Hindlimb muscle (tissue), 1 donor: ENCODE data around the gene SEMA3F. TPM values are rescaled to one million over a fixed set of nuclear protein-coding genes. Genes with fewer than 3 reads are reported as not detected.

Experiments used
- DNase-seq: peaks from one replicate; pipeline ENCODE4 v3.0.0-alpha.2; 2013
- polyA plus RNA-seq: library from polyadenylated mRNA; unstranded; fragments of 120-200 nt; gene quantifications from one replicate; pipeline ENCODE4 v1.2.1, GENCODE V29; 2013; ENCODE audit not compliant: insufficient read length

The SEMA3F gene
- polyA plus RNA-seq, 1 donor, result 13.0 TPM

DNA sequence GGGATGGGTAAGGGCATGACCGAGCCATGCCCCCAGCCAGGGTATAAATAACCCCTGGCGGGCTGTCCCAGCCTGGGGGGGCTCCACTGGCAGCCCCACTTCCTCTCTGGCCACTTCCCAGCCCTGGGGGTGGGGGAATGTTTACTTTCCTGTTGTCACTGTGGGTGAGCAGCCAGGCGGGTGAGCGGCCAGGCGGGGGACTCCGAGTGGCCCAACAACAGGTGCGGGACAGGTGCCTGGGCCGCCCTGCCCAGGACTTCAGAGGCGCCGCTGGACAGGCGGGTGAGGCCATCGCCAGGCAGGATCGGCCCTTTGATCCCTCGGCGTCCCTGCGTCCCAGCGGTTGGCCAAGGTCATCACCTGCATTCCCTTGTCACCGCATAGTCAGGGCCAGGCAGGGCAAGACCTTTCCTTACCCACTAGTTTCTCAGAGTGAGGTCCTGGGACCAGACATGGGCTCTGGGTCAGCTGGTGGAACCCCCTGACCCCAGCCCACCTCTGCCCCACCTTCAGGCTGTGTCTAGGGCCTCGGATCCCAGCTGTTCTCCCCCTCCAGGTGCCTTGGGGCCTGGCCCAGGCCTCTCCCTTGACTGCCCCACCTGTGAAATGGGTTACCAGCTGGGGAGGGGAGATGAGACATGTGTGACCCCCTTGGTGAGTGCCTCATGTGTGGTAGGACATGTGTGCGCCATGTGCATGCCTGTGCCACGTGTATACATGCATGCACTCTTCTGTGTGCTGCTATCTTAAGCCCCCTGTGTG lies 16.6 kb downstream of the SEMA3F start:
- no peak for DNase-seq

DNA sequence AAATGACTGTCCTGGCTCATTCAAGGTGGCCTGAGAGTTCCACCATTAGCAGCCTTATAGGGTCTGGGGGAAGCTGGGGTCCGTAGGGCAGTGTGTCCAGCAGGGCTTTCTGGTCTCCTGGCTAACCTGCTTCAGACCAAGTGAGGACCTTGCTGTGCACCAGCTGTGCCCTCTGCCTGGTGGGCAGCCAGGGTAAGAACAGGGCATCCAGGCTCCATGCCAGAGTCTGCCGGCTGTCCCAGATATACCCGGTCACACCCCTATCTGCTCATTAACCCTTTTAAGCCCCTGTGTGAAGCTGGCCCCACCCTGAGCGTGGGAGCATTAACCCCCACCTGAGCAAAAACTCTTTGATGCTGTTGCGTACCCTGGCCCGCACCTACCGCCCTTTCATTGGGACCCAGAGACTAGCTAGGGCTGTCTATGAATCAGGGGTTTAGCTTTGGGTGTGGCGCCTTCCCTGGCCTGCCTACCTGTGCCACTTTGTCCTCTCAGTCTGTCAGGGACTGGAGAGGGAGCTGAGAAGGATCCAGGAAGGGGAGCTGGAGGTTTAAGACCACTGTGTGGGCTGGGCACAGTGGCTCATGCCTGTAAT lies 17.6 kb downstream of the SEMA3F start:
- DNase-seq, result no peak

DNA sequence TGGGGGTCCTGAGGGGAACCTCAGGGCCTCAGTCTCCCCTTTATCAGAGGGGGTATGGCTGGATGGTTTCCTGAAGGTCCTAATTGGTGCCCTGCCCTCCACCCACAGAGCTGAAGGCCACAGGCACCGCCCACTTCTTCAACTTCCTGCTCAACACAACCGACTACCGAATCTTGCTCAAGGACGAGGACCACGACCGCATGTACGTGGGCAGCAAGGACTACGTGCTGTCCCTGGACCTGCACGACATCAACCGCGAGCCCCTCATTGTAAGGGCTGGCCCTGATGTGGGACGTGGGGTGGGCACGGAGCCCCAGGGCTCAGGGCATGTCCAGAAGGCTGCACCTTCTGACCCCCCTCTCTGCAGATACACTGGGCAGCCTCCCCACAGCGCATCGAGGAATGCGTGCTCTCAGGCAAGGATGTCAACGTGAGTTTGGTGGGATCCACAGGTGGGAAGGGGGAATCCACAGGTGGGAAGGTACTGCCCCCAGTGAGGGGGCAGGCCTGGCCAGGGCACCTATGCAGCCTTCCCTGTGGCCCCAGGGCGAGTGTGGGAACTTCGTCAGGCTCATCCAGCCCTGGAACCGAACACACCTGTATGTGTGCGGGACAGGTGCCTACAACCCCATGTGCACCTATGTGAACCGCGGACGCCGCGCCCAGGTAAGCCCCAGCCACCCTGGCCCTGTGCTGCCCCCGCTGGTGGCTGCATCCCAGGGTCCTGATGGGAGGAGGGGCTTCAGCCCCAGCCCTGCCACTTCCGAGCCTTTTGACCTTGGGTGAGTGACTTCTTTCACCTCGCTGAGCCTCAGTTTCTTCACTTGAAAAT lies 18.8 kb downstream of the SEMA3F start:
- DNase-seq, result no peak

DNA sequence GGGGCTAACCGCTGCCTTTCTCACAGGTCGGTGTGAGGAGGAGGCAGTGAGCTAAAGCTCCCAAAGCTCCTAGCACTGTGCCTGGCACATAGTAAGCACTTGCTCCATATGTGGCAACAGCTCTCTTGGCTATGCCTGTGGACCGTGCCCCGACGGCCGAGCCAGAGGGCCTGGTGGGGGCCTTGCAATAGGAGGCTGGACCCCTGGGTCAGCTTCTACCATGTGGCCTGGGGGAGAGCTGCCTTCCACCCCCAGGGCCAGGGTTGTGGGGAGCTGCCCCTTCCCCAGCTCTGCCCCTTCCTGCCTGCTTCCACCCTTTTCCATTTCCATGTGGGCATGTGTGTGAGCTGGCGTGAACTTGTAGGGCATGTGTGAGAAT lies 19.4 kb downstream of the SEMA3F start:
- DNase-seq, result no peak

DNA sequence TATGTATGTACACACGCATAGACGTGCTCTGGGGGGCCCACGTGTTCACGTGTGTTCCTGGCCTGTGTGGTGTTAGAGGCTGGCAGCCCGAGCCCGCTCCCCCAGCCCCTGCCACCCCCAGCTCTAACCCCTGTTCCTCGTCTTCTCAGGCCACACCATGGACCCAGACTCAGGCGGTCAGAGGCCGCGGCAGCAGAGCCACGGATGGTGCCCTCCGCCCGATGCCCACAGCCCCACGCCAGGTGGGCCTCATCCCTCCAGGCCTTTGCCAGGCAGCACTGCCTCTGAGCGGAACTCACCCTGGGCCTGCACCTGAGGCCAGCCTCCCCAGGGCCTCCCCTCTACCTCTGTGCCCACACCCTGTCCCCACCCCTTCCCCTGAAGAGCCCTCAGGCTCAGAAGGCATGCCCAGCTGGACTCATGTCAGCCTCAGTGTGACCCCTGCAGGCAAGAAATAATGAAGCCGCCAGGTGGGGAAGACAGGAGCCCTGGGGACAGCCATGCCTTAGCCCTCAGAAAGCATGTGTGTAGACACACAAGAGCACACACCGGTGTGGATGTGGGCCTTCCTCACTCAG lies 19.9 kb downstream of the SEMA3F start:
- DNase-seq, result no peak

DNA sequence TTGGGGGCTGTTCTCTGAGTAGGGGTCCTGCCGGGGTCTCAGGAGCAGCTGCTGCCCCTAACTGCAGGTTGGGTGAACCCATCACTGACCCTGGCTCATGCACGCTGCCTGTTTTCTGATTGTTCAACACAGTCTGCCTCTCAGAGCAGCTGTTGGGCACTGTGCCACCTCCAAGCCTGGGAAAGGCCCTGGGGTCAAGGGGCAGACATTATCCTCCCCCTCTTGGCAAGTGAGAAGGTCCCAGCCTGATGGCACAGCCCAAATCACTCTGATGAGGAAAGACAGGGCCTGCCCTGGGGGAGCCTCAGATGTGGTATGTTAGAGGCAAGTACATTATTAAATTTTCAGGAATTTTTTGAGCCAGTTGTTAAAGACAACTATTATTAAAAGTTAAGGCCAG lies 22.2 kb downstream of the SEMA3F start:
- no peak for DNase-seq

DNA sequence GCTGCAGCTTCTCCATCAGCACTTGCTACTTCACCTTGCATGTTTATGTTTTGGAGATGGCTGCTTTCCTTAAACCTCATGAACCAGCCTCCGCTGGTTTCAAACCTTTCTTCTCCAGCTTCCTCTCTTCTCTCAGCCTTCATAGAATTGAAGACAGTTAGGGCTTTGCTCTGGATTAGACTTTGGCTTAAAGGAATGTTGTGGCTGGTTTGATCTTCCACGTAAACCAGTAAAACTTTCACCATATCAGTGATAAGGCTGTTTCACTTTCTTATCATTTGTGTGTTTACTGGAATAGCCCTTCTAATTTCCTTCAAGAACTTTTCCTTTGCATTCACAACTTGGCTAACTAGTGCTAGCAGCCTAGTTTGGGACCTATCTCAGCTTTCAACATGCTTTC lies 24.6 kb downstream of the SEMA3F start:
- no peak for DNase-seq

DNA sequence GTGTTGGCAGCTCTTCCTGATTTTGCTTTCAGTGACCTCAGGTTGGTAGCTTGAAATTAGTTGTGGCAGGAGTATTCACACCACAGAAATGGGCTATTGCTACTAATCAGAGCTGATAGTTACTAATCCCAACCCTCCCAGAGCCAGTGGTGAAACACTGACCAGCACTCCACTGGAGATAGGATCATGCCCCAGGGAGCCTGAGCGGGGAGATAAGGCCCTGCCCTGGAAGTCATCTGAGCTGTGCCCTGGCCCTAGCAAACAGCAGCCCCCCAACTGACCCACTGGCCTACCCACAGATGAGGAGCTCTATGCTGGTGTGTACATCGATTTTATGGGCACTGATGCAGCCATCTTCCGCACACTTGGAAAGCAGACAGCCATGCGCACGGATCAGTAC lies 26.9 kb downstream of the SEMA3F start:
- no peak for DNase-seq

DNA sequence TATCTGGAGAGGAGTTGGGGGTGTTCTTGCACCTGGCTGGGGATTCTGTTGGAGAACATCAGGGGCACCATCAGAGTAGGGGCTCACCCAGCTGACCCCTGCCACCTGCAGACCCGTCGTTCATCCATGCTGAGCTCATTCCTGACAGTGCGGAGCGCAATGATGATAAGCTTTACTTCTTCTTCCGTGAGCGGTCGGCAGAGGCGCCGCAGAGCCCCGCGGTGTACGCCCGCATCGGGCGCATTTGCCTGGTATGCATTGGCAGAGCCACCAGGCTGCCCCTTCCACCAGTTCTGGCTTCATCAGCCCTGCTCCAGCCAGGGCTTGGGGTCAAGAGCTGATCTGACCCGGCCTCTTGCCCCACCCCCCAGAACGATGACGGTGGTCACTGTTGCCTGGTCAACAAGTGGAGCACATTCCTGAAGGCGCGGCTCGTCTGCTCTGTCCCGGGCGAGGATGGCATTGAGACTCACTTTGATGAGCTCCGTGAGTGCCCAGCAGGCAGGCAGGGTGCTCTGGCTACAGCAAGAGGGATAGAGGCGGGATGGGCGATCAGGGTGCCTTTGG lies 27.5 kb downstream of the SEMA3F start:
- DNase-seq, result no peak

DNA sequence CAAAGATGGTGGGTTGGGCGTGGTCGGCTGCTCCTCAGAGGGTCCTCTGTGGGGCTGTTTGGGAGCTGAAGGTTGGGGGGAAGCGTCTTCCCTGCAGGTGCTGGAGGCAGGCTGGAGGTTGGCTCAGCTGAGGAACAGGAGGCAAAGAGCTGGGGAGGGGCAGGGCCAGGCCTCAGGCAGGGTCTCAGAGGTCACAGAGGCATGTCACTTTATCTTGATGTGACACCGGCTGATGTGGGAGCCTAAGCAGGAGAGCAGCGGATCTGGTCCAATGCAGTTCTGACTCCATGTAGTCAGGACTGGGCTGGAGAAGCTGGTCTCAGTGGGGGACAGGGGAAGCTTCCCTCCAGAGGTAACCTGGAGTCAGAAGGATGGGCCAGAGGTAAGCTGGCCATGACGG lies 28.6 kb downstream of the SEMA3F start:
- no peak for DNase-seq

DNA sequence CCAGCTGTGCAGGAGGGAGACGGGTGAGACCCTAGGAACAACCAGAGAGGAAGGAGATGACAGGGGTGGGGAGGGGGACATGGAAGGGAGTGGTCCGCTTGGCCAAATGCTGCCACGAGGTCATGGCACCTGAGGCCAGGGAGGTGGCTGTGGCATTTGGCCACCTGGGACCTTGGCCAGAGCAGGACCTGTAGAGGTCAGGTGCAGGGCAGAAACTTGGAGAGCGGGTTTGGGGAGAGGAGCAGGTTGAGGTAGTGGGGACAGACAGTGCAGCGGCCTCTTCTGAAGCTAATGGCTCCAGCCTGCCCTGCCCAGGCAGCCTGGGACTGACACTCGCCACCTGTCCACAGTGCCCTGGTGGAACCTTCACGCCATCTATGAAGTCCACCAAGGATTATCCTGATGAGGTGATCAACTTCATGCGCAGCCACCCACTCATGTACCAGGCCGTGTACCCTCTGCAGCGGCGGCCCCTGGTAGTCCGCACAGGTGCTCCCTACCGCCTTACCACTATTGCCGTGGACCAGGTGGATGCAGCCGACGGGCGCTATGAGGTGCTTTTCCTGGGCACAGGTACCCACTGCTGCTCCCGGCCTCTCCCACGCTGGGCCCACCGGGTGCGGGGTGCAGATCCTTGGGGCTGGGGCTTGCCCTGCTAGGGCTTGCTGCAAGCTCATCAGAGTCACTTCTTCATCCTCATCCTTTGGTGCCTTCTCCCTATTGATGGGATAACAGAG lies 29.3 kb downstream of the SEMA3F start:
- no peak for DNase-seq

DNA sequence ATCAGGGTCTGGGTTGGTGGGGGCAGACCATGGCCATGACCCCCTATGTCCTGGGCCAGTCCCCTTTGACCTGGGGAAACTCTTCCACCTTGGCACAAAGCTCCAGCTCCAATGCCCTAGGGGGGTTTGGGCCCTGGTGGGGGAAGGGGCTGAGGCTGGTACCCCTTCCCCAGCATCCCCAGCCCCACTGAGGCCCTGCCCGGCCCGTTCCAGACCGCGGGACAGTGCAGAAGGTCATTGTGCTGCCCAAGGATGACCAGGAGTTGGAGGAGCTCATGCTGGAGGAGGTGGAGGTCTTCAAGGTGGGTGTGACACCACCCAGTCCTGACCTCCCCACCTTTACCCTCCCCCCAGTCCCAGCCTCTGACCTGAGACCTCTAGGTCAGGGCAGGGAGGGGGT lies 30.1 kb downstream of the SEMA3F start:
- no peak for DNase-seq

DNA sequence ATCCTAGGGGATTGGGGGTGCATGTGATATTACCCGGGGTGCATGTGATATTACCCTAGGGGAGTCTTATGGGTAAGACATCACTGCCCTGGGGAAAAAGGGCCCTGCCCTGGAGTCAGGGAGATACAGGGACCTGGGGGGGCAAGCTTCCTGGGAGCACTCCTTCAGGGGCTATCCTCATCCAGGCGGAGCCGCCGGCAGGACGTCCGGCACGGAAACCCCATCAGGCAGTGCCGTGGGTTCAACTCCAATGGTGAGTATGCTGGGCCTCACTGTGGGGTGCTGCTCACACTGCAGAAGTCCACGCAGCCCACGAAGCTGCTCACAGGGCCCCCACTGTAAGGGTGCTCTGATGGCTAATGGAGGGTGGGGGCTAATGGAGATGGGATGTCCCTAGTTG lies 31.0 kb downstream of the SEMA3F start:
- no peak for DNase-seq

DNA sequence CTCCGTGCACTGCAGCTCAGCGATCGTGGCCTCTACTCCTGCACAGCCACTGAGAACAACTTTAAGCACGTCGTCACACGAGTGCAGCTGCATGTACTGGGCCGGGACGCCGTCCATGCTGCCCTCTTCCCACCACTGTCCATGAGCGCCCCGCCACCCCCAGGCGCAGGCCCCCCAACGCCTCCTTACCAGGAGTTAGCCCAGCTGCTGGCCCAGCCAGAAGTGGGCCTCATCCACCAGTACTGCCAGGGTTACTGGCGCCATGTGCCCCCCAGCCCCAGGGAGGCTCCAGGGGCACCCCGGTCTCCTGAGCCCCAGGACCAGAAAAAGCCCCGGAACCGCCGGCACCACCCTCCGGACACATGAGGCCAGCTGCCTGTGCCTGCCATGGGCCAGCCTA lies 32.6 kb downstream of the SEMA3F start:
- no peak for DNase-seq

DNA sequence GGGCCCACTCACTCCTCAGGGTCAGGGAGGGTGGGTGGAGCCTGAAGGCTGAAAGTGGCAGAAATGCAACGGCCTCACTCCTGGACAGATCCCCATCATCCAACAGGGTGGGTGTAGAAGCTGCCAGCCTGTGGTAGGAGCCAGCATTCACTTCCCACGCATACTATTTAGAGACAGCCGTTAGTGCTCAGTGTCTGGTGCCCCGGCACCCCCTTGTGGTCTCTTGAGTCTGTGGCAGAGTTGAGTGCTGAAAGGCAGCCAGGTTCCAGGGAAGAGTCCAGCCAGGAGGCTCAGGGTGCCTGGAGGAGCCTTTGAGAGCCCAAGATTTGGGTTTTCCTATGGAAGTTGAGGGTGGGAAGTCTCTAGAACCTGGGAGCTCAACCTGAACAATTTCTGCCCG lies 34.1 kb downstream of the SEMA3F start:
- peak; percentile 72 for DNase-seq

DNA sequence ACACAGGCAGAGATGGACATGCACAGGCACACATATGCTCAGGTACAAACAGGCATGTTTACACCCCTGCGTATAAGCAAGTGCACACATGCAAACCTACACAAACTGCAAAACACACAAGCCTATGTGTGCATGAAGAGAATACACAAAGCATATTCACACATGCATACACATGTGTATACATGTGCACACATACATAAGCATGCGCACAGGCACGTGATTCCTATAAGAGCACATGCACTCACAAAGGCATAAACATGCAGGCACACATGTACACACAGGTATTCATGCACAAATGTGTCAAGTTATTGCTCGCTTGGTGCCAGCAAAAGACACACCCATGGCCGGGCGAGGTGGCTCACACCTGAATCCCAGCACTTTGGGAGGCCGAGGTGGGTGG lies 34.9 kb downstream of the SEMA3F start:
- DNase-seq, result no peak

DNA sequence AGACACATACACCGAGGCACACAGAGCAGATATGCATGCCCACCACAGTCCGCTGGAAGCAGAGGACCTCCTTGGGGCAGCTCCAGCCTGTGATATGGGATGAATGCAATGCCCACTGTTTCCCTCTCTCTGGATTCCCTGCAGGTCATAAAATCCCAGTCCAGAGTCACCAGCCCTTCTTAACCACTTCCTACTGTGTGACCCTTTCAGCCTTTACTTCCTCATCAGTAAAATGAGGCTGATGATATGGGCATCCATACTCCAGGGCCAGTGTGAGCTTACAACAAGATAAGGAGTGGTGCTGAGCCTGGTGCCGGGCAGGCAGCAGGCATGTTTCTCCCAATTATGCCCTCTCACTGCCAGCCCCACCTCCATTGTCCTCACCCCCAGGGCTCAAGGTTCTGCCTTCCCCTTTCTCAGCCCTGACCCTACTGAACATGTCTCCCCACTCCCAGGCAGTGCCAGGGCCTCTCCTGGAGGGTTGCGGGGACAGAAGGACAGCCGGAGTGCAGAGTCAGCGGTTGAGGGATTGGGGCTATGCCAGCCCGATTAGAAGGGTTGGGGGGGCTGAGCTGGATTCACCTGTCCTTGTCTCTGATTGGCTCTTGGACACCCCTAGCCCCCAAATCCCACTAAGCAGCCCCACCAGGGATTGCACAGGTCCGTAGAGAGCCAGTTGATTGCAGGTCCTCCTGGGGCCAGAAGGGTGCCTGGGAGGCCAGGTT lies 36.0 kb downstream of the SEMA3F start, which contains the start of gene GNAT1:
Gene GNAT1, plus strand, starts transcription at position 675 of the 725 bp plus-strand sequence. CDS start 116 bp downstream, outside the sequence.
- DNase-seq, result no peak

DNA sequence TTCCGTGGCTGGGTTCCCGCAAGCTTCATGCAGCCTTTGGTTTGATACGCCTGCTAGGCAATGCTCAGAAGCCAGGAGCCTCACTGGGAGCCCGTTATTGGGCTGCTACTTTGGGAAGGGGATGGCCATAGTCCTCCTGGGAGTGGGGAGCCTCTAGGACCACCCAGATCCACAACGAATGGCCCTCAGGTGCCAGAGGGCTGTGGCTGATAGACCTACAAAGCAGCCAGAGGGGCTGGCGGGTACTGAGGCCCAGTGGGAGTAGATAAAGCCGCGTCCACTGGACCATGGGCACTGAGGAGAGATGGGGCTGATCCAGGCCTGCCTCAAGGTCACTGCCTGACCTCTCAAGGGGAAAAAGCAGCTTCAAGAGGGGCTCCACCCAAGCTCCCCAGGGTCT lies 37.0 kb downstream of the SEMA3F start:
- no peak for DNase-seq

DNA sequence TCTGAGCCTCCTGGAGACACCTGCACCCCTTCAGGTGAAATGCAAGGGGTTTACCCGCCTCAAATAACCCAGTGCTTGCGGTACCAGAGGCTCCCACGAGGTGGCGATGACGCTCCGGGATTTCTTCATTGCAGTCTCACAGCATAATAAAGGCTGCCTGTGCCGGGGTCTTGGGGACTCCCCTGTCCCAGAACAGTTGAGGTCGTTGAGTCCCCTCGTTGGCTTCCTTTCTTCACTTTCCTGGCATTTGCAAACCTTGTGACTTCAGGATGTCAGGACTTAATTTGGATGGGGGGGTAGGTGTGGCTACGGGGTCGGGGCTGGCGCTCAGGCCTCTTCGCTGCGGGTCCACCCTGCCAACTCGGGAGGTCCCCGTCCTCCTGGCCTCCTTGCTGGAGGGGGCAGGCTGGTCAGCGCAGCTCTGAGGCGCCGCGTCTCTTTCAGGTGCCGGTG lies 37.6 kb downstream of the SEMA3F start:
- peak; percentile 65 for DNase-seq

DNA sequence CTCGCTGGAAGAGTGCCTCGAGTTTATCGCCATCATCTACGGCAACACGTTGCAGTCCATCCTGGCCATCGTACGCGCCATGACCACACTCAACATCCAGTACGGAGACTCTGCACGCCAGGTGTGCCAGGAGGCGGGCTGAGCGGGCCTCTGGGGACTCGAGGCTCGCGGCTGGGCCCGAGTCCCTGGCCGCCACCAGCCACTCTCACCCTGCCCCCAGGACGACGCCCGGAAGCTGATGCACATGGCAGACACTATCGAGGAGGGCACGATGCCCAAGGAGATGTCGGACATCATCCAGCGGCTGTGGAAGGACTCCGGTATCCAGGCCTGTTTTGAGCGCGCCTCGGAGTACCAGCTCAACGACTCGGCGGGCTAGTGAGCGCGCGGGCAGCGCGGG lies 38.2 kb downstream of the SEMA3F start:
- DNase-seq, result no peak

DNA sequence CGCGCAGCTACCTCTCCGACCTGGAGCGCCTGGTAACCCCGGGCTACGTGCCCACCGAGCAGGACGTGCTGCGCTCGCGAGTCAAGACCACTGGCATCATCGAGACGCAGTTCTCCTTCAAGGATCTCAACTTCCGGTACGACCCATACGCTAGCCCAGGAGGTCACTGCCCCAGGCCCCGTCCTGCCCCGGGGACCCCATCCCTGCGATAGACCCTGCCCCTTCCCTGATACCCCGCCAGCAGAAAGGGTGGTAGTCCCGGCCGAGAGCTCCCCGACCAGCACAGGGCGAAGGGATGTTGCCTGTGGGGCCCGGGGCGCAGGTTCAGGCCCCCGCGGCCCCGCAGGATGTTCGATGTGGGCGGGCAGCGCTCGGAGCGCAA lies 38.6 kb downstream of the SEMA3F start:
- no peak for DNase-seq
